ENCODE measurements around the gene MVP.

DNA sequence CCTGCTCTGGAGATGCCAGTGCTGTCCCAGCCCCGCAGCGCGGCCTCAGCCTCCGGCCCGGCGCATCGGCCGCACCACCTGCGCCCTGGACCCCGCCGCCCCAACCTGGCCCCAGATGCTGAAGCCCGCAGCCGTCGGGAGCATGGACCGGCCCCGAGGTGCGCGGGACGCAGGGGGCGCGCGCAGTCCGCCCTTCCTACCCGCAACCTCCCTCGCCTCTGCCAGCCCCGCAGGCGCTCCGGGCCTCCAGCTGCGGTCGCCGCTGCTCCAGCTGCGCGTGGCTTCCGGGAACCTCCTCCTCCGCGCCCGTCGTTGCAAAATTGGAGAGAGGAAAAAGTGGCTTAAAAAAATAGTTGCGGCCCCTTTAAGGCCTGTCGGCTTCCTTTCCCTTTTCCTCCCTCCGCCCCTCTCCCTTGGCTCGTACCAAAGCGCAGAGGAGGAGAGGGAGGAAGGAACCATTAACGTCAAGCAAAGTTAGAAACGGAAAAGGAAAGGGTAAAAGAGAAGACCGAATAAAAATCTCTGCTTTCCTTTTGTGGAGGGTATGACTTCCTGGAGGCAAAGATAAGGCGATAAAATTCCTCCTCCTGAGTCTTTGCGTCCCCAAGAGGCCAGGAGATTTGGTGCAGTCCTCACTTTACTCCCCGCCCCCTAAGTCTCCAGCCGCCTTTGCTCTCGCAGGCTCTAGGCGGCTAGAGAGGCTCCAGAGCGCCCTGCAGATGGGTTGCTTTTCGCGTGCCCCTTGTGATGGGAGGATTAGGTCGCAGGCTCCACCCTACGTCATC, 42.8 kb downstream of the MVP start, which contains the start of gene CDIPT:
- TF ChIP-seq, protein P1, sequence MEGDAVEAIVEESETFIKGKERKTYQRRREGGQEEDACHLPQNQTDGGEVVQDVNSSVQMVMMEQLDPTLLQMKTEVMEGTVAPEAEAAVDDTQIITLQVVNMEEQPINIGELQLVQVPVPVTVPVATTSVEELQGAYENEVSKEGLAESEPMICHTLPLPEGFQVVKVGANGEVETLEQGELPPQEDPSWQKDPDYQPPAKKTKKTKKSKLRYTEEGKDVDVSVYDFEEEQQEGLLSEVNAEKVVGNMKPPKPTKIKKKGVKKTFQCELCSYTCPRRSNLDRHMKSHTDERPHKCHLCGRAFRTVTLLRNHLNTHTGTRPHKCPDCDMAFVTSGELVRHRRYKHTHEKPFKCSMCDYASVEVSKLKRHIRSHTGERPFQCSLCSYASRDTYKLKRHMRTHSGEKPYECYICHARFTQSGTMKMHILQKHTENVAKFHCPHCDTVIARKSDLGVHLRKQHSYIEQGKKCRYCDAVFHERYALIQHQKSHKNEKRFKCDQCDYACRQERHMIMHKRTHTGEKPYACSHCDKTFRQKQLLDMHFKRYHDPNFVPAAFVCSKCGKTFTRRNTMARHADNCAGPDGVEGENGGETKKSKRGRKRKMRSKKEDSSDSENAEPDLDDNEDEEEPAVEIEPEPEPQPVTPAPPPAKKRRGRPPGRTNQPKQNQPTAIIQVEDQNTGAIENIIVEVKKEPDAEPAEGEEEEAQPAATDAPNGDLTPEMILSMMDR (IDR thresholded peaks at IDR 0.05 in 2 of 3, conservative IDR thresholded peaks at IDR 0.05 in 1 of 3; ENCODE audit: borderline replicate concordance in 1 of 3, insufficient read depth in 1 of 3, low read depth in 2 of 3, low read length in 2 of 3): peak; percentile 58 to 77 (median 70); a peak in 5 of 6 replicates
- TF ChIP-seq POLR2A (IDR thresholded peaks at IDR 0.05; ENCODE audit: borderline replicate concordance, extremely low read depth, insufficient read depth, insufficient read length) (peak; percentile 52), CEBPB (IDR thresholded peaks at IDR 0.05; ENCODE audit: low read depth) (no peak), POLR2AphosphoS5 (IDR thresholded peaks at IDR 0.05; ENCODE audit: low read depth, low read length) (peak; percentile 77), EZH2 (IDR thresholded peaks at IDR 0.05) (no peak), EGR1 (IDR thresholded peaks at IDR 0.05; ENCODE audit: low read depth) (no peak; the same call in 1 of the 2 replicates), SP1 (IDR thresholded peaks at IDR 0.05; ENCODE audit: low read depth) (peak; percentile 95), YY1 (IDR thresholded peaks at IDR 0.05; ENCODE audit: extremely low read depth, insufficient replicate concordance, low read depth, low read length) (peak; percentile 82), JUND (IDR thresholded peaks at IDR 0.05) (peak; percentile 80), SRF (IDR thresholded peaks at IDR 0.05; ENCODE audit: low read depth) (no peak; the same call in 1 of the 2 replicates)
- TF ChIP-seq, protein P2, sequence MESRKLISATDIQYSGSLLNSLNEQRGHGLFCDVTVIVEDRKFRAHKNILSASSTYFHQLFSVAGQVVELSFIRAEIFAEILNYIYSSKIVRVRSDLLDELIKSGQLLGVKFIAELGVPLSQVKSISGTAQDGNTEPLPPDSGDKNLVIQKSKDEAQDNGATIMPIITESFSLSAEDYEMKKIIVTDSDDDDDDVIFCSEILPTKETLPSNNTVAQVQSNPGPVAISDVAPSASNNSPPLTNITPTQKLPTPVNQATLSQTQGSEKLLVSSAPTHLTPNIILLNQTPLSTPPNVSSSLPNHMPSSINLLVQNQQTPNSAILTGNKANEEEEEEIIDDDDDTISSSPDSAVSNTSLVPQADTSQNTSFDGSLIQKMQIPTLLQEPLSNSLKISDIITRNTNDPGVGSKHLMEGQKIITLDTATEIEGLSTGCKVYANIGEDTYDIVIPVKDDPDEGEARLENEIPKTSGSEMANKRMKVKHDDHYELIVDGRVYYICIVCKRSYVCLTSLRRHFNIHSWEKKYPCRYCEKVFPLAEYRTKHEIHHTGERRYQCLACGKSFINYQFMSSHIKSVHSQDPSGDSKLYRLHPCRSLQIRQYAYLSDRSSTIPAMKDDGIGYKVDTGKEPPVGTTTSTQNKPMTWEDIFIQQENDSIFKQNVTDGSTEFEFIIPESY (IDR thresholded peaks at IDR 0.05; ENCODE audit: extremely low read depth, insufficient replicate concordance, low read length): peak; percentile 27
- TF ChIP-seq, protein P3, sequence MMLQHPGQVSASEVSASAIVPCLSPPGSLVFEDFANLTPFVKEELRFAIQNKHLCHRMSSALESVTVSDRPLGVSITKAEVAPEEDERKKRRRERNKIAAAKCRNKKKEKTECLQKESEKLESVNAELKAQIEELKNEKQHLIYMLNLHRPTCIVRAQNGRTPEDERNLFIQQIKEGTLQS (IDR thresholded peaks at IDR 0.05): no peak
- TF ChIP-seq, protein P4, sequence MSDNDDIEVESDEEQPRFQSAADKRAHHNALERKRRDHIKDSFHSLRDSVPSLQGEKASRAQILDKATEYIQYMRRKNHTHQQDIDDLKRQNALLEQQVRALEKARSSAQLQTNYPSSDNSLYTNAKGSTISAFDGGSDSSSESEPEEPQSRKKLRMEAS (IDR thresholded peaks at IDR 0.05): peak; percentile 85

Measured in HCT116 (cell line).